Caco-2 (cell line): ENCODE data around the gene GALNT18. TPM values are rescaled to one million over a fixed set of nuclear protein-coding genes. Genes with fewer than 3 reads are reported as not detected.

Source experiments
- BruUV-seq: library from RNA; stranded (reverse); fragments of 400-500 nt; replicated peaks from 2 replicates; lab custom pipeline; 2021; lab: Mats Ljungman, UMichigan
- CTCF ChIA-PET: fragments of 300-600 bp; sonication (Branson Sonifier 250); formaldehyde crosslinking; loops from one replicate; lab custom pipeline; 2022; ENCODE audit warnings: antibody characterized with exemption; lab: Charles Lee
- POLR2A ChIA-PET: fragments of 300-600 bp; sonication (Branson Sonifier 250); formaldehyde crosslinking; loops from one replicate; lab custom pipeline; 2022; ENCODE audit warnings: antibody characterized with exemption; lab: Charles Lee
- DNase-seq, 2 experiments: peaks; one replicate each; pipeline versions ENCODE4 v3.0.0 to v3.0.0-alpha.2; 2020 to 2022
- H3K27me3 ChIP-seq: replicated peaks from 2 replicates; pipeline ENCODE4 v1.6.0; 2011; ENCODE audit warnings: low read length; ENCODE audit not compliant: control insufficient read depth, insufficient read depth
- H3K36me3 ChIP-seq: 2 replicates; pipeline ENCODE4 v1.5.1; 2011; ENCODE audit warnings: low read length; ENCODE audit not compliant: control insufficient read depth, insufficient read depth
- H3K4me1 ChIP-seq: fragments of 250-450 bp; sonication (Bioruptor Pico); 2 replicates; pipeline ENCODE4 v1.5.1; 2020; ENCODE audit warnings: mild to moderate bottlenecking
- H3K4me3 ChIP-seq: 2 replicates; pipeline ENCODE4 v1.5.1; 2011; ENCODE audit warnings: low read depth, mild to moderate bottlenecking, control low read depth, low read length
- H3K9me3 ChIP-seq: fragments of 250-450 bp; sonication (Bioruptor Pico); 2 replicates; pipeline ENCODE4 v1.5.1; 2020; ENCODE audit warnings: mild to moderate bottlenecking, moderate library complexity
- H3K27ac Mint-ChIP-seq: one replicate; pipeline ENCODE4 v1.8.0; 2022; ENCODE audit warnings: mixed read lengths; ENCODE audit not compliant: unreplicated experiment
- H3K27me3 Mint-ChIP-seq: one replicate; pipeline ENCODE4 v1.8.0; 2022; ENCODE audit warnings: mixed read lengths; ENCODE audit not compliant: insufficient read depth, unreplicated experiment
- H3K36me3 Mint-ChIP-seq: one replicate; pipeline ENCODE4 v1.8.0; 2022; ENCODE audit warnings: mild to moderate bottlenecking, mixed read lengths; ENCODE audit not compliant: insufficient read depth, unreplicated experiment
- H3K4me1 Mint-ChIP-seq: one replicate; pipeline ENCODE4 v1.8.0; 2022; ENCODE audit warnings: low read depth, mixed read lengths; ENCODE audit not compliant: unreplicated experiment
- H3K4me3 Mint-ChIP-seq: one replicate; pipeline ENCODE4 v1.8.0; 2022; ENCODE audit warnings: mild to moderate bottlenecking, moderate library complexity, mixed read lengths; ENCODE audit not compliant: unreplicated experiment
- H3K9me3 Mint-ChIP-seq: one replicate; pipeline ENCODE4 v1.8.0; 2022; ENCODE audit warnings: mixed read lengths; ENCODE audit not compliant: unreplicated experiment
- intact Hi-C: fragments of 100-400 bp; cut with micrococcal nuclease; formaldehyde crosslinking; loops from one replicate; pipeline ENCODE4 v1.10.0; 2022; ENCODE audit not compliant: unreplicated experiment
- total RNA-seq: library from RNA; stranded (reverse); gene quantifications from 2 replicates; pipeline ENCODE4 v1.2.3, GENCODE V29; 2022
- TF ChIP-seq, protein P1 (sequence below), 2 experiments: fragments of 200-600 bp in 1 of 2; IDR thresholded peaks; 1 replicate in 1 of 2; 2 replicates in 1 of 2; pipeline versions ENCODE4 v1.5.1 to v1.8.0; 2011 to 2022; ENCODE audit warnings: antibody characterized with exemption in 1 of 2, control low read depth in 1 of 2, inconsistent platforms in 1 of 2, low read depth in 1 of 2, low read length in 1 of 2, mild to moderate bottlenecking in 1 of 2, moderate library complexity in 1 of 2; ENCODE audit not compliant: insufficient read depth in 1 of 2, severe bottlenecking in 1 of 2, unreplicated experiment in 1 of 2

The GALNT18 gene
- total RNA-seq, 1 experiment from 2014 or later: 0.43 TPM

DNA sequence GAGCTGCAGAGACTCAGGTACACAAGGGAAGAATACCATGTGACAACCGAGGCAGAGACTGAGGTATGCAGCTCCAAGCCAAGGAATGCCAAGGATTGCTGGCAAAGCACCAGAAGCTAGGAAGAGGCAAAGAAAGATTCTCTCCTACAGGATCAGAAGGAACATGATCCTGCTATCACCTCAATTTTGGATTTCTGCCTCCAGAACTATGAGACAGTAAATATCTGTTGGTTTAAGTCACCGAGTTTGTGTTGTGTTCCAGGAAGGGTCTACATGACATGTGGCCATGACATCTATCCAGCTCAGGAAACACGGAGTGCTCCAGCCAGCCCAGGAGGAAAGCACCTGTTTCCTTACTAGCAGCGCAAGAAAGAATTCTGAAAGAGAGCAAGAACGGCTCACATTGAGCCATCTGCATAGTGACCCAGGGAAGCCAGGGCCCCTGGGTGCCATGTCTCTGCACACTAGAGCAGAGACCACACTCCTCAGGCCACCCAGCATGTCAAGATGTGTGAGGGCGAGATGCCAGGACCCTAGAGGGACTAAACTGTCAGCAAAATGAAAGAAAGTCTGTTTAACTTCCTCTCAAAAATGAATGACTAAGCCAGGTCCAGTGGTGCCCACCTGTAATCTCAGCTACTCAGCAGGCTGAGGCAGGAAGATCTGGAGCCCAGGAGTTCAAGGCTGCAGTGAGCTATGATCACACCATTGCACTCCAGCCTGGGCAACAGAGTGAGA is 35.6 kb upstream of the GALNT18 start:
- no peak for DNase-seq
- Histone ChIP-seq H3K9me3 (no peaks in the 10 kb centered on the region), H3K27me3 (no peaks in the 10 kb centered on the region; the same call in 1 of the 2 replicates), H3K36me3 (no peaks in the 10 kb centered on the region), H3K4me1 (no peaks in the 10 kb centered on the region), H3K4me3 (no peak overlapping the region)
- ChIA-PET POLR2A (no interaction called here), CTCF (interaction anchor here (0.6 kb wide), 1 partner anchor 184 kb away, joined by 4 read pairs; no protein-coding TSS in a partner anchor)
- Mint-ChIP-seq H3K9me3 (no peaks in the 10 kb centered on the region), H3K4me3 (no peak overlapping the region), H3K27ac (no peak overlapping the region), H3K27me3 (peaks cover 20% of the 10 kb centered on the region), H3K4me1 (no peaks in the 10 kb centered on the region), H3K36me3 (no peaks in the 10 kb centered on the region)
- TF ChIP-seq, protein P1, sequence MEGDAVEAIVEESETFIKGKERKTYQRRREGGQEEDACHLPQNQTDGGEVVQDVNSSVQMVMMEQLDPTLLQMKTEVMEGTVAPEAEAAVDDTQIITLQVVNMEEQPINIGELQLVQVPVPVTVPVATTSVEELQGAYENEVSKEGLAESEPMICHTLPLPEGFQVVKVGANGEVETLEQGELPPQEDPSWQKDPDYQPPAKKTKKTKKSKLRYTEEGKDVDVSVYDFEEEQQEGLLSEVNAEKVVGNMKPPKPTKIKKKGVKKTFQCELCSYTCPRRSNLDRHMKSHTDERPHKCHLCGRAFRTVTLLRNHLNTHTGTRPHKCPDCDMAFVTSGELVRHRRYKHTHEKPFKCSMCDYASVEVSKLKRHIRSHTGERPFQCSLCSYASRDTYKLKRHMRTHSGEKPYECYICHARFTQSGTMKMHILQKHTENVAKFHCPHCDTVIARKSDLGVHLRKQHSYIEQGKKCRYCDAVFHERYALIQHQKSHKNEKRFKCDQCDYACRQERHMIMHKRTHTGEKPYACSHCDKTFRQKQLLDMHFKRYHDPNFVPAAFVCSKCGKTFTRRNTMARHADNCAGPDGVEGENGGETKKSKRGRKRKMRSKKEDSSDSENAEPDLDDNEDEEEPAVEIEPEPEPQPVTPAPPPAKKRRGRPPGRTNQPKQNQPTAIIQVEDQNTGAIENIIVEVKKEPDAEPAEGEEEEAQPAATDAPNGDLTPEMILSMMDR (IDR thresholded peaks at IDR 0.05; ENCODE audit: insufficient read depth in 1 of 2, low read depth in 1 of 2, low read length in 1 of 2, severe bottlenecking in 1 of 2, unreplicated experiment in 1 of 2): no peak
- intact Hi-C loops: no loop called here
- BruUV-seq: no TSS peak

DNA sequence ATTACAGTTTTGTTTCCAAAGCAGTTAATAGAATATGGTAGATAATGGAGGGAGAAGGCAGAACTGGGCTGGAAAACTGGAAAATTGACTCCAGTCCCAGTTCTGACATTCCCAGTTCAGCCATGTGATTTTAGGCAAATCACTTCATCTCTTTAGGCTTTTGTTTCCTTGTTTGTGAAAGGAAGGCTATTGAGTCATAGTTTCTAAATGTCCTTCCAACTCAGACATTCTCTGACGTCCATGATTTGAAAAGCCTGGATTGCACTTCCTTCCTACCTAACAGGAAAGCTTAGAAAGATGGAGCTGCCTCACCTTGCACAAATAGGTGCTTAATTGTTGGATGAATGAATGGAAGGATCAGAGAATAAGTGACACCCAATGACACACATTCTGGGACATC is 19.8 kb upstream of the GALNT18 start:
- no TSS peak for BruUV-seq

DNA sequence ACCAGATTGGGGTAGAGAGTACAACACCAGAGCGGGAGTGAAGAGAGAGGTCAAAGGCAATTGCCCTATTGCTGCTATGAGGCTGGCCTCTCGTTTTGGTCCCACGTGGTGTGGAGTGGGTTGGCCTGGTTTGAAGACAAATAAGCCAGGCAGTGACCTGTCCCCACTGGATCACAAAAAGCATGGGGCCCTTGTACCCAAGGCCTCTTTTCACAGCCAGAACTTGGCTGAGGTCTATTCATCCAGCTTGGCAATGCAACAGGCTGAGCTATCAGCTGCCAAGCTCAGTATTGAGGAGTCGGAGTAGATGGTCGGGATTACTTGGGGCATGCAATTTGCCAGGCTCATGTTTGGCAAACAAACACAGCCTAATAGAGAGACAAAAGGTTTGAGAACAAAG is 19.2 kb upstream of the GALNT18 start:
- H3K9me3 ChIP-seq: no peaks in the 10 kb centered on the region
- ChIA-PET CTCF (interaction anchor here (1.3 kb wide), 1 partner anchor 147 kb away, joined by 4 read pairs; no protein-coding TSS in a partner anchor), POLR2A (no interaction called here)
- TF ChIP-seq, protein P1 (IDR thresholded peaks at IDR 0.05; ENCODE audit: insufficient read depth in 1 of 2, low read depth in 1 of 2, low read length in 1 of 2, severe bottlenecking in 1 of 2, unreplicated experiment in 1 of 2): no peak
- Mint-ChIP-seq H3K27me3 (peaks cover 26% of the 10 kb centered on the region), H3K9me3 (no peaks in the 10 kb centered on the region), H3K4me3 (no peak overlapping the region), H3K36me3 (no peaks in the 10 kb centered on the region), H3K4me1 (no peaks in the 10 kb centered on the region), H3K27ac (no peak overlapping the region)
- H3K4me1 ChIP-seq: no peaks in the 10 kb centered on the region
- H3K27me3 ChIP-seq: no peaks in the 10 kb centered on the region
- no peak for DNase-seq
- no peaks in the 10 kb centered on the region for H3K36me3 ChIP-seq
- intact Hi-C loops: no loop called here
- no peak overlapping the region for H3K4me3 ChIP-seq
- no TSS peak for BruUV-seq

More for the DNA sequence above, 19.8 kb upstream of the GALNT18 start:
- Histone ChIP-seq H3K27me3 (no peaks in the 10 kb centered on the region), H3K36me3 (no peaks in the 10 kb centered on the region), H3K9me3 (no peaks in the 10 kb centered on the region), H3K4me1 (no peaks in the 10 kb centered on the region), H3K4me3 (no peak overlapping the region)
- no peak for DNase-seq
- Mint-ChIP-seq H3K36me3 (no peaks in the 10 kb centered on the region), H3K9me3 (no peaks in the 10 kb centered on the region), H3K4me1 (no peaks in the 10 kb centered on the region), H3K27ac (no peak overlapping the region), H3K27me3 (peaks cover 30% of the 10 kb centered on the region), H3K4me3 (no peak overlapping the region)
- TF ChIP-seq, protein P1 (IDR thresholded peaks at IDR 0.05; ENCODE audit: insufficient read depth in 1 of 2, low read depth in 1 of 2, low read length in 1 of 2, severe bottlenecking in 1 of 2, unreplicated experiment in 1 of 2): no peak
- POLR2A ChIA-PET: no interaction called here
- CTCF ChIA-PET: no interaction called here
- intact Hi-C loops: no loop called here
